ENCODE results near the gene CTSZ. TPM values are rescaled to one million over a fixed set of nuclear protein-coding genes. Genes with fewer than 3 reads are reported as not detected.

Gene CTSZ
- total RNA-seq, 1 experiment from 2014 or later: 26.3 TPM

- TF ChIP-seq NFYB (CRISPR knock-in tag; conservative IDR thresholded peaks at IDR 0.05; ENCODE audit: low read depth): no peak
- TF ChIP-seq NR3C1 (CRISPR knock-in tag; conservative IDR thresholded peaks at IDR 0.05; ENCODE audit: low read depth): no peak
- no peak for TF ChIP-seq ERG (CRISPR knock-in tag; IDR thresholded peaks at IDR 0.05)
Observed at GRCh38 chr20:59006167-59006863, 739 bp downstream of the CTSZ start (continued).

- CTCF ChIA-PET: no interaction called here
- peak overlapping the region; percentile 60 for H3K4me3 Mint-ChIP-seq
- H3K27ac Mint-ChIP-seq: no peak overlapping the region
- peaks cover 28% of the 10 kb centered on the region for H3K27me3 Mint-ChIP-seq (ENCODE audit: low read depth)
- TF ChIP-seq CBFB (CRISPR knock-in tag; IDR thresholded peaks at IDR 0.05; ENCODE audit: low read depth) (no peak), CREM (CRISPR knock-in tag; IDR thresholded peaks at IDR 0.05) (no peak), USF2 (CRISPR knock-in tag; IDR thresholded peaks at IDR 0.05) (no peak), NR2C2 (CRISPR knock-in tag; IDR thresholded peaks at IDR 0.05) (no peak), NFATC4 (CRISPR knock-in tag; IDR thresholded peaks at IDR 0.05) (no peak), GTF2I (CRISPR knock-in tag; conservative IDR thresholded peaks at IDR 0.05) (no peak), MAX (CRISPR knock-in tag; IDR thresholded peaks at IDR 0.05) (no peak), TCF7 (CRISPR knock-in tag; IDR thresholded peaks at IDR 0.05; ENCODE audit: low read depth) (no peak), ZNF263 (CRISPR knock-in tag; IDR thresholded peaks at IDR 0.05; ENCODE audit: low read depth) (no peak), HMGXB4 (CRISPR knock-in tag; IDR thresholded peaks at IDR 0.05) (no peak), ZNF423 (CRISPR knock-in tag; IDR thresholded peaks at IDR 0.05) (no peak), NFYB (CRISPR knock-in tag; conservative IDR thresholded peaks at IDR 0.05; ENCODE audit: low read depth) (no peak), CTCF (IDR thresholded peaks at IDR 0.05) (no peak), NR1H2 (CRISPR knock-in tag; IDR thresholded peaks at IDR 0.05) (no peak)
- H3K36me3 Mint-ChIP-seq: no peaks in the 10 kb centered on the region
- no peaks in the 10 kb centered on the region for H3K9me3 Mint-ChIP-seq
- ATAC-seq (no peak), DNase-seq (ENCODE audit: low spot score) (no peak)
- peaks cover 16% of the 10 kb centered on the region for H3K4me1 Mint-ChIP-seq
- POLR2A ChIA-PET: no interaction called here
Observed at GRCh38 chr20:59005523-59006166, 1.4 kb downstream of the CTSZ start.

- Mint-ChIP-seq H3K27me3 (ENCODE audit: low read depth) (peaks cover 23% of the 10 kb centered on the region), H3K9me3 (no peaks in the 10 kb centered on the region), H3K27ac (no peak overlapping the region), H3K36me3 (no peaks in the 10 kb centered on the region), H3K4me1 (peaks cover 12% of the 10 kb centered on the region), H3K4me3 (no peak overlapping the region)
- DNase-seq (ENCODE audit: low spot score) (no peak), ATAC-seq (no peak)
- TF ChIP-seq ZBTB21 (CRISPR knock-in tag; IDR thresholded peaks at IDR 0.05; ENCODE audit: borderline replicate concordance): no peak
- TF ChIP-seq GABPB1 (CRISPR knock-in tag; IDR thresholded peaks at IDR 0.05): no peak
- no peak for TF ChIP-seq ATF2 (CRISPR knock-in tag; IDR thresholded peaks at IDR 0.05; ENCODE audit: borderline replicate concordance, low read depth)
- no peak for TF ChIP-seq CBFB (CRISPR knock-in tag; IDR thresholded peaks at IDR 0.05; ENCODE audit: low read depth)
- TF ChIP-seq PREB (CRISPR knock-in tag; IDR thresholded peaks at IDR 0.05; ENCODE audit: borderline replicate concordance): no peak
- POLR2A ChIA-PET: no interaction called here
- CTCF ChIA-PET: no interaction called here
Observed at GRCh38 chr20:59004763-59005522, 2.1 kb downstream of the CTSZ start.
